Fibroblast of lung (primary cell): ENCODE measurements around the gene ACP1.

Experiments
- CTCF ChIP-seq, 2 donors: IDR thresholded peaks in 1 of 2; conservative IDR thresholded peaks in 1 of 2; 1 replicate in 1 of 2; 2 replicates in 1 of 2; pipeline ENCODE4 v1.5.1; 2011 to 2012; ENCODE audit warnings: low read length in 2 of 2, control low read depth in 1 of 2, inconsistent platforms in 1 of 2, low read depth in 1 of 2, mild to moderate bottlenecking in 1 of 2
- EZH2 ChIP-seq: IDR thresholded peaks from 2 replicates; pipeline ENCODE4 v1.5.1; 2012; ENCODE audit warnings: low read length, control low read depth, mild to moderate bottlenecking; ENCODE audit errors: missing control alignments

- TF ChIP-seq CTCF (conservative IDR thresholded peaks at IDR 0.05 in 1 of 2, IDR thresholded peaks at IDR 0.05 in 1 of 2; ENCODE audit: low read depth in 1 of 2, low read length in 2 of 2) (no peak), EZH2 (no peak)
Observed at GRCh38 chr2:284896-285492, 20.2 kb downstream of the ACP1 start.
